ENCODE results near the gene YWHAG. TPM values are rescaled to one million over a fixed set of nuclear protein-coding genes. Genes with fewer than 3 reads are reported as not detected.
A peak's percentile ranks its signal among the peaks of the same experiment; 100 is the strongest.

Gene YWHAG
- total and polyA plus RNA-seq, 9 of the 15 experiments (the other 6 are each of a cell fraction or from before 2014, with no cell fraction given): 30.4 to 246 (median 94.5) TPM

DNA sequence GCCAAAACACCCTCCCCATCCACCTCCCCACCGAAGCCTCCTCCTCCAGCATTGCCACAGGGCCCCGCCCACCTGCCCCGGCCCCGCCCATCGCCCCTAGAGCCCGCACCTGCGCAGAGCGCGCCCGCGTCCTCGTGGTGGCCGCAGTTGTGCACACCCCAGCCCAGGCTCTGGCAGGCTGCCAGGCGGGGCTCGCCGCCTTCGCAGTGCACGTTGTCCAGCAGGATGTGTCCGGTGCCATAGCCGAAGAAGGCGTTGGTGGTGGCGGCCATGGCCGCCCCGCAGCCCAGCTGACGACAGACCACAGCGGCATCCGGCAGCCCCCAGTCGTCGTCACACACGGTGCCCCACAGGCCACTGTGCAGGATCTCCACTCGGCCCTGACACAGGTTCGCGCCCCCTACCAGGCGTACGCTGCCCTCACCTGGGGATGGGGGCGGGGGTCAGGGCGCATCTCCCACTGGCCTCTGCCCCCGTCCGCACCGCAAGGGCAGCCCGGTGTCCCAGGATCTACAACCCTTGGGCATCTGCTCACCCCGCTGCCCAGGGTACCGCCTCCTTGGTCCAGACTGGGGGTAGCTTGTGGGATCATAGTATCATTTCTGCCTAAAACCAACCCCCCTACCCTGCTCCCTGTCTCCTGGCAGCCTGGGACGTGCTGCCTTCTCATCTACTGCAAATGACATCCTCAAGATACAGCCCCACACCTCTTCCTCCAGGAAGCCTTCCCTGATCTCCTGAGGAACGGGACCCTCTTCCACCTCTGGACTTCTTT, 38.8 kb upstream of the YWHAG start (continued):
- TF ChIP-seq CTBP1 (IDR thresholded peaks at IDR 0.05; ENCODE audit: borderline replicate concordance) (peak; percentile 64), NRF1 (conservative IDR thresholded peaks at IDR 0.05 in 1 of 2, IDR thresholded peaks at IDR 0.05 in 1 of 2) (peak; percentile 97), ZNF146 (CRISPR knock-in tag; IDR thresholded peaks at IDR 0.05; ENCODE audit: unreplicated experiment) (peak; percentile 15), JUND (IDR thresholded peaks at IDR 0.05; ENCODE audit: borderline replicate concordance, low read depth, low read length) (no peak), JUND (tag; IDR thresholded peaks at IDR 0.05; ENCODE audit: borderline replicate concordance, low read depth, low read length) (no peak; the same call in 2 of the 3 replicates), PTTG1 (tag; IDR thresholded peaks at IDR 0.05; ENCODE audit: low read depth) (no peak), ZNF431 (CRISPR knock-in tag; IDR thresholded peaks at IDR 0.05) (no peak), POLR2AphosphoS5 (IDR thresholded peaks at IDR 0.05; ENCODE audit: control insufficient read depth, insufficient read depth, low read depth, low read length) (peak; percentile 82)
- TF ChIP-seq, protein P1, sequence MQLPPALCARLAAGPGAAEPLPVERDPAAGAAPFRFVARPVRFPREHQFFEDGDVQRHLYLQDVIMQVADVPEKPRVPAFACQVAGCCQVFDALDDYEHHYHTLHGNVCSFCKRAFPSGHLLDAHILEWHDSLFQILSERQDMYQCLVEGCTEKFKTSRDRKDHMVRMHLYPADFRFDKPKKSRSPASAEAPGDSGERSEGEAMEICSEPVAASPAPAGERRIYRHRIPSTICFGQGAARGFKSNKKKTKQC (CRISPR knock-in tag; IDR thresholded peaks at IDR 0.05): peak; percentile 96

DNA sequence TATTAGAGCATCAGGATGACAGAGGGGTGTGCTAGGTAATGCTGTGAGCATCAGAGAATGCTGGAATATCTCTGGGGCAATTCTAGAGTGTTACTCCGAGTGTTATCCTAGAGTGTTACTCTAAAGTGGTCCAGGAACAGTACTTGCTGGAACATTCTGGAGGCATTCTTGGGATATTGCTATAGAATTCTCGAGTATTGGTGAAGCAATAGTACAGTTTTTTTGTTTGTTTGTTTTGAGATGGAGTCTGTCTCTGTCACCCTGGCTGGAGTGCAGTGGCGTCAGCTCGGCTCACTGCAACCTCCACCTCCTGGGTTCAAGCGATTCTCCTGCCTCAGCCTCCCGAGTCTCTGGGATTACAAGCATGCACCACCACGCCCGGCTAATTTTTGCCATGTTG, 38.1 kb upstream of the YWHAG start:
- Histone ChIP-seq H3K9me3 (replicated peaks; ENCODE audit: control insufficient read depth, insufficient read depth, low read depth, low read length) (no peaks in the 10 kb centered on the region), H3K9me1 (ENCODE audit: control insufficient read depth, insufficient read depth, low read length) (no peaks in the 10 kb centered on the region), H3K27ac (ENCODE audit: extremely low read depth, low read depth, low read length) (peak overlapping the region; percentile 46; the same call in 2 of the 3 replicates), H3K4me2 (ENCODE audit: insufficient read depth, low read length) (peak overlapping the region; percentile 95), H3K4me1 (replicated peaks in 1 of 2; ENCODE audit: control insufficient read depth in 2 of 2, insufficient read depth in 2 of 2, low read length in 2 of 2) (peaks cover 36 to 65% of the 10 kb centered on the region in 2 experiments), H4K20me1 (replicated peaks; ENCODE audit: control insufficient read depth, insufficient read depth, low read length) (no peaks in the 10 kb centered on the region), H3K79me2 (ENCODE audit: control insufficient read depth, insufficient read depth, low read length) (peaks cover 17% of the 10 kb centered on the region), H3K27me3 (ENCODE audit: control insufficient read depth in 2 of 2, insufficient read depth in 2 of 2, low read length in 2 of 2) (no peaks in the 10 kb centered on the region), H2AFZ (ENCODE audit: low read depth, low read length) (peak overlapping the region; percentile 79), H3K36me3 (ENCODE audit: control insufficient read depth, insufficient read depth, low read length) (peaks cover 3% of the 10 kb centered on the region; the same call in 1 of the 3 replicates), H3K9ac (ENCODE audit: insufficient read depth in 1 of 2, low read depth in 2 of 2, low read length in 2 of 2) (peak overlapping the region in 1 of 2 experiments; percentile 74; a peak in 2 of 4 replicates), H3K4me3 (no peak overlapping the region)
- WGBS (ENCODE audit: insufficient coverage, low coverage, missing lambda C conversion rate): 38% methylated on average over 8 of the region's 8 CpGs
- ATAC-seq (no peak), FAIRE-seq (no peak), DNase-seq (ENCODE audit: extremely low read depth in 1 of 4, low spot score in 3 of 4) (no peak)
- ChIA-PET POLR2A (interaction anchor here (0.8 to 1.0 kb wide), 2 partner anchors 14 to 207 kb away, joined by 3 to 4 read pairs; no protein-coding TSS in a partner anchor), CTCF (ENCODE audit: low intra/inter-chr PET ratio) (no interaction called here)
- intact Hi-C loops (cut with micrococcal nuclease) (no loop called here), in situ Hi-C loops (cut with MboI) (no loop called here)
- BruUV-seq (replicated peaks): no TSS peak
- TF ChIP-seq, protein P2, sequence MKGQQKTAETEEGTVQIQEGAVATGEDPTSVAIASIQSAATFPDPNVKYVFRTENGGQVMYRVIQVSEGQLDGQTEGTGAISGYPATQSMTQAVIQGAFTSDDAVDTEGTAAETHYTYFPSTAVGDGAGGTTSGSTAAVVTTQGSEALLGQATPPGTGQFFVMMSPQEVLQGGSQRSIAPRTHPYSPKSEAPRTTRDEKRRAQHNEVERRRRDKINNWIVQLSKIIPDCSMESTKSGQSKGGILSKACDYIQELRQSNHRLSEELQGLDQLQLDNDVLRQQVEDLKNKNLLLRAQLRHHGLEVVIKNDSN (CRISPR knock-in tag; IDR thresholded peaks at IDR 0.05): no peak
- no peak for TF ChIP-seq ZNF384 (IDR thresholded peaks at IDR 0.05; ENCODE audit: low read depth, low read length)
- TF ChIP-seq, protein P3, sequence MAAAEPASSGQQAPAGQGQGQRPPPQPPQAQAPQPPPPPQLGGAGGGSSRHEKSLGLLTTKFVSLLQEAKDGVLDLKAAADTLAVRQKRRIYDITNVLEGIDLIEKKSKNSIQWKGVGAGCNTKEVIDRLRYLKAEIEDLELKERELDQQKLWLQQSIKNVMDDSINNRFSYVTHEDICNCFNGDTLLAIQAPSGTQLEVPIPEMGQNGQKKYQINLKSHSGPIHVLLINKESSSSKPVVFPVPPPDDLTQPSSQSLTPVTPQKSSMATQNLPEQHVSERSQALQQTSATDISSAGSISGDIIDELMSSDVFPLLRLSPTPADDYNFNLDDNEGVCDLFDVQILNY (CRISPR knock-in tag; IDR thresholded peaks at IDR 0.05): 0 out of 2 replicates have a peak, but pooled peaks have one; percentile 30
- TF ChIP-seq, protein P4, sequence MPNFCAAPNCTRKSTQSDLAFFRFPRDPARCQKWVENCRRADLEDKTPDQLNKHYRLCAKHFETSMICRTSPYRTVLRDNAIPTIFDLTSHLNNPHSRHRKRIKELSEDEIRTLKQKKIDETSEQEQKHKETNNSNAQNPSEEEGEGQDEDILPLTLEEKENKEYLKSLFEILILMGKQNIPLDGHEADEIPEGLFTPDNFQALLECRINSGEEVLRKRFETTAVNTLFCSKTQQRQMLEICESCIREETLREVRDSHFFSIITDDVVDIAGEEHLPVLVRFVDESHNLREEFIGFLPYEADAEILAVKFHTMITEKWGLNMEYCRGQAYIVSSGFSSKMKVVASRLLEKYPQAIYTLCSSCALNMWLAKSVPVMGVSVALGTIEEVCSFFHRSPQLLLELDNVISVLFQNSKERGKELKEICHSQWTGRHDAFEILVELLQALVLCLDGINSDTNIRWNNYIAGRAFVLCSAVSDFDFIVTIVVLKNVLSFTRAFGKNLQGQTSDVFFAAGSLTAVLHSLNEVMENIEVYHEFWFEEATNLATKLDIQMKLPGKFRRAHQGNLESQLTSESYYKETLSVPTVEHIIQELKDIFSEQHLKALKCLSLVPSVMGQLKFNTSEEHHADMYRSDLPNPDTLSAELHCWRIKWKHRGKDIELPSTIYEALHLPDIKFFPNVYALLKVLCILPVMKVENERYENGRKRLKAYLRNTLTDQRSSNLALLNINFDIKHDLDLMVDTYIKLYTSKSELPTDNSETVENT (CRISPR knock-in tag; IDR thresholded peaks at IDR 0.05): no peak
- TF ChIP-seq, protein P5, sequence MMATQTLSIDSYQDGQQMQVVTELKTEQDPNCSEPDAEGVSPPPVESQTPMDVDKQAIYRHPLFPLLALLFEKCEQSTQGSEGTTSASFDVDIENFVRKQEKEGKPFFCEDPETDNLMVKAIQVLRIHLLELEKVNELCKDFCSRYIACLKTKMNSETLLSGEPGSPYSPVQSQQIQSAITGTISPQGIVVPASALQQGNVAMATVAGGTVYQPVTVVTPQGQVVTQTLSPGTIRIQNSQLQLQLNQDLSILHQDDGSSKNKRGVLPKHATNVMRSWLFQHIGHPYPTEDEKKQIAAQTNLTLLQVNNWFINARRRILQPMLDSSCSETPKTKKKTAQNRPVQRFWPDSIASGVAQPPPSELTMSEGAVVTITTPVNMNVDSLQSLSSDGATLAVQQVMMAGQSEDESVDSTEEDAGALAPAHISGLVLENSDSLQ (IDR thresholded peaks at IDR 0.05): no peak
